GM10266 (cell line): ENCODE results near the gene PSMA7.
A peak's percentile ranks its signal among the peaks of the same experiment; 100 is the strongest.

Experiments used
- DNase-seq: peaks from one replicate; pipeline ENCODE4 v3.0.0; 2012; ENCODE audit errors: extremely low spot score
- CTCF ChIP-seq: IDR thresholded peaks from 2 replicates; pipeline ENCODE4 v1.5.1; 2012; ENCODE audit warnings: mild to moderate bottlenecking, low read depth; ENCODE audit not compliant: control insufficient read depth, insufficient read depth; ENCODE audit errors: missing control alignments

Gene PSMA7

DNA sequence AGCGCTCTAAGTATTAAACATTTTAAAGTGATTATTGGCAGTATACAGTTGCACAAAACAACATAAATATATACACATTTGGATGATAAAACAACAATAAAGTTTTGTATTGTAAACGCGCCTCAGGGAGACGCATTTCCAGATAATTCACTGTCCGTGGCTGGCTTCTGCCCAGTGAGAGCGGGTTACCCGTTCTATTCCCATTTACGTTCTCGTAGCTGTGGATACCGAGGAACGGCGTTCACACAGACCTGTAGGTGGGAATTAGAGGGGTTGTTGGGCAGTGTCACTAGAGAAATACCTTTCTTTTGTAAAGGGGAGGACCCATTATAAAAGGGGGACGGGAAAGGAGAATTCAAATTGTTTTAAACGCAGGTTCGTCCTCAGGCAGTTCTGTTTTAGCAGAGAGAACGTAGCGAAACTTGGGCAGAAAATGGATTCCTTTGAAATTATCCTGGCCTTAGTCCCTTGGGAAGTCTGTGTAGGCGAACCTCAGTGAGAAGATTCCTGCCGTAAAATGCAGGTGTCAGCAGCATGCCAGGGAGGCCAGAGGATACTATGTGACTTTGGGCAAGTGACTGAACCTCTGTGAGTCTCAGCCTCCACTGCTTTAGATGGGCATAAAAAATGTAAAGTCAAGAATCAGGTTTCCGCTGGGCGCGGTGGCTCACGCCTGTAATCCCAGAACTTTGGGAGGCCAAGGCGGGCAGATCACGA lies 40.4 kb upstream of the PSMA7 start:
- TF ChIP-seq CTCF: no peak
- DNase-seq: no peak

DNA sequence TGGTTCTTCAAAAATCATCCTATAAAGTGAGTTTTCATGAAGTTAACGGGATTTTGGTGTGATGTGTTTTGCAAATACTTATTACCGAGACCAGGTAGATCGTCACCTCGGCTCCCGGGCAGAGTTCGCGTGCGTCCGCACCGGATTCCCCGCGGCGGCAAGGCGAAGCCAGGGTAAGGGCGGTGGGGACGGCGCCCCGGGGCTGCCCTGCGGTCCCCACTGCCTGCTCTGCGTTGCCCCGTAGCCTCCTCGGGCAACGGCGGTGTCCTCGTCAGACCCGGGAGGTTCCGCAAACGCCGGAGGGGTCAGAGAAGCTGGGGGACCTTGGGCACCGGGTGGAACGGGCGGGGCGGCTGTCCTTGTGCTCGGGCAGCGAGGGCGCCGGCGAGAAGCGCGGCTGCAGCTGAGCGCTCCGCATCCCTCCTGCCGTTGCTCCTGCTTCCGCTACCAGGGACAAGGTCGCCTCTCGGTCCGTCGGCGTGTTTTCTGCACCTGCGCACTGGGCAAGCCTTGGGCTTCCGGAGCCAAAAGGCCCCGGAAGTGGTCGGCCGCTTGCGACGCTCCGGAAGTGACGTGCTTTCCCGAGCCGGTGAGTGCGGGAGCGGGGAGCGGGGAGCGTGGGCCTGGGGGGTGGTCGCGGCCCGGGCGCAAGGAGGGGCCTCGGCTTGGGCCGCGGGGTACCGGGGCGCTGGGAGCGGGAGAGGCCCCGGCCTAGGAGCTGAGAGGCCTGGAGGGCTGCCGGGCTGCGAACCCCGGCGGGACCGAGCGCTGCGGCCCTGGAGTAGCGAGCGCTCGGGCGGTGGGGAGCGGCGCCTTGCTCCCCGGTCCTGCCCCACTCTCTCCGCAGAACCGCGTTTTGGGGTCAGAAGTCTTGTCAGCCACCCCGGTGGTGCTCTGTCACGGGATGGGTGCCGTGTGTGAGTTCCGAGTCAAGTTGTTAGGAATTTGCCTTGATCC lies 39.6 kb upstream of the PSMA7 start, which contains the start of gene MTG2:
TSS of gene MTG2 (plus strand) at position 560 of the 957 bp plus-strand sequence. CDS start 10,393 bp downstream, outside the sequence.
- no peak for TF ChIP-seq CTCF
- DNase-seq: peak; percentile 99

- no peak for TF ChIP-seq CTCF
- no peak for DNase-seq
These were observed 38.6 kb upstream of the PSMA7 start for GRCh38 chr20:62181808-62182207.

DNA sequence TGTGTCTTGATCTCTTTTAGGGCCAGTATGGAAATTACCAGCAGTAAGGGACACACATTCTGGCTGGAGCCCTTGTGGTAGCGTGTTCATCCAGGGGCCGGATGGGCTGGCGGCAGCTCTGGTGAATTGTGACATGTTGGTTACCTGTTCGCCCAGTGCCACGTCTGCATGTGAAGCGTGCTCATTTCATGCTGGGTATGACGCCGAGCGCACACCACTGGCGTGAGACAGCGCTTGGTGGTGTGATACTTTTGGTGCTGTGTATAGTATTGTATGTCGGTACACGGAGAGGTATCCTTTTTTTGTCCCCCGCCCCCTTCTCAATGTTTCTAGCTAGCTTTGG lies 35.9 kb upstream of the PSMA7 start:
- TF ChIP-seq CTCF: no peak
- DNase-seq: no peak

GRCh38 chr20:62178316-62179161 lies 35.3 kb upstream of the PSMA7 start:
- no peak for DNase-seq
- TF ChIP-seq CTCF: no peak

GRCh38 chr20:62177307-62177706 lies 34.1 kb upstream of the PSMA7 start:
- no peak for TF ChIP-seq CTCF
- no peak for DNase-seq
